ENCODE measurements around the gene TMA7B.

Gene TMA7B

GRCh38 chr22:39959640-39960447 lies at the start of gene TMA7B:
TMA7B (plus strand) TSS chr22:39960397; CDS start chr22:39964375, 3,978 bp downstream.
- DNase-seq = no peak

GRCh38 chr22:39910876-39911613 lies 49.2 kb upstream of the TMA7B start:
- DNase-seq = no peak

DNA sequence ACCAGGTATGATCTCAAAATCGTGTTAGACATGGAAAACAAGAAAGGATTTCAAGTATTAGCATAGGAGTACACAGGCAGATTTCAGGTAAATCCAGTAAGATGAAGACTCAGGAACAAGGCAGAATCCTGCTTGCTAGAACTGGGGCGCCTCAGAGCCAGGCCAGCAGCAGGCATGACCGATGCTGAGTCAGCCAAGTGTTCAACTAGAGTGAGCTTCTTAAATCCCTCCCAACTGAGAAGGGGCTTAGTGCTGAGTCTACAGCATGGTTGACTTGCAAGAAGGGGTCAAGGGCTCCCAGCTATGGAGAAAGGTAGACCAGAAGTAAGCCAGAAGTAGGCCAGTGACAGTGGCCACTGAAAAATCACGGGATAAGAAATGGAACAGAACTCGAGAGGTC lies 46.9 kb upstream of the TMA7B start:
- no peak for DNase-seq

GRCh38 chr22:39913886-39914285 lies 46.3 kb upstream of the TMA7B start:
- DNase-seq = no peak

GRCh38 chr22:39914584-39914983 lies 45.6 kb upstream of the TMA7B start:
- no peak for DNase-seq

- no peak for DNase-seq
These were observed 44.9 kb upstream of the TMA7B start for GRCh38 chr22:39915295-39915726.

- no peak for DNase-seq
These were observed 43.7 kb upstream of the TMA7B start for GRCh38 chr22:39916496-39916895.

- DNase-seq = no peak
These were observed 43.0 kb upstream of the TMA7B start for GRCh38 chr22:39917197-39917643.

DNA sequence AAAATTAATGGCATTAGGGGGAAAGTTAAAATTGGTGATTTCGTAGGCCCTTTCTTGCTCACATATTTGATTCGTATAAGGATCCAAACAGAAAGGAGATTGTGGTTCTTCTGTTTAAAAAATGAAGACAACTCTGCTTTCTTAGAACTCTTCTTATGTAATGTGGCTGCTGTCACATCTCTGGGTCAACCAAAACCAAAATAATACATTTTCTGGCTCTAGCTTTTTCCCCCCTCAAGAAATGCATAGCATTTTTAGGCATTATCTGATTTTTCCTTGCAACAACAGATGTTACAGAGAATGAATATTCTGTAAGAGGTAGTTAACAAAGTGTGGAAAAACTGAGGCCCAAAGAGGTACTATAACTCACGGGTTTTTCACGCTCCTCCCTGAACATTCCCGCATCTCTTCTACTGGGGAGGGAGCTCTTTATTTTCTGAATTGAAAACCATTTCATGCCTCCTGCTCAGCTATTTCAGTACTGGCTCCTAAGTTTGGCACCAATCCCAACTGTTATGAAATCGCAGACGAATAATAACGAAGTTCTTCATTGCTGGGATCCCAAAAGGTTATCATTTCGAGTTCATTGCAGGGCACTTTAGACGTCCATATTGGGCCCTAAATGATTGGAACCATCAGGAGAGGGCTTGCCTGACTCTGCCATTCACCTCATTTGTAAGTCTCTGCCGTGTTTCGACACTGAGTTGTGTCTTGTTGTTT lies 42.3 kb upstream of the TMA7B start:
- DNase-seq = no peak

DNA sequence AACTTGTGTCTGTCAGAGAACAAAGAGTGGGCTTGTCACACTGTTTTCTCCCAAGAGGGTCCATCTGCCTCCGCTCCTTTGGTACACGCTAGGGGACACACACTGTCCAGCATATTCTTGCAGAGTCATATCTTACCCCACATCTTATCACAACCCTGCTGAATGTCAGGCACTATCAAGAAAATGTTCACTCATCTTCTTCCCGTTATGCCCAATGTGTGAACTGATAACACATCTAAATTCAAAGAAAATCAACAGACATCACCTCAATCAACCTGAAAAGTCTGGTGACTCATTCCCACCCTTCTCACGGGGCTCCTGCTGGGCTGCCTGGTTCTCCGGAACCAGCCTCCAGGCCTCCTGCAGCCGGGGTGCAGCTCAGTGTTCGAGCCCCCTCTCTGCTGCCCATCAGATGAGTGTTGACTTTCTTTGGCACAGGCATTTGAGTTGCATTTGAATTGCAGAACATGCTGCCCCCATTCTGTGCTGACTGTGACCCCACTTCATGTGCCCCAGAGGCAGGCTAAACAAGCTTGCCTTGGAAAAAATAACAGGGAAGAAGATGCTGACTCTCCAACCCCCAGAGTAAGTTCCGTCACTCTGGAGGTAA lies 40.0 kb upstream of the TMA7B start:
- peak; percentile 61 to 69 for DNase-seq

DNA sequence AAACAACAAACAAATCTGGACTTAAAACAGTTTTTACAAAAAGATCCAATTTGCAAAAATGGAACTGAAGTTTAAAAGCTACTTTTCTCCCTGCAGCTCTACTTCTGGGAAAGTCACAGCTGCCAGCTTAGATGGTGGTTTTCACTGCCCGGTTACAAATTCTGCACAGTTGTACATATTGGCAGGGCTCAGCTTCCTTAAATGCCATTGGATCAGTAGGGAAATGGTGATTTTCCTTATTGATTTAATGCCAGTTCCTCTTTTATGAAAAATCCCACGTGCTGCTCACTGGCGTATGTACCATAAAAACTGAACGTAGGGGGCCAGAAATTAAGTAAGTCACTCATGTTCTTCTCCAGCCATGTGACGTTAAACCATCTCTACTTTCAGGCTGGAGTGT lies 36.5 kb upstream of the TMA7B start:
- no peak for DNase-seq

- no peak for DNase-seq
These were observed 35.9 kb upstream of the TMA7B start for GRCh38 chr22:39924286-39924685.

DNA sequence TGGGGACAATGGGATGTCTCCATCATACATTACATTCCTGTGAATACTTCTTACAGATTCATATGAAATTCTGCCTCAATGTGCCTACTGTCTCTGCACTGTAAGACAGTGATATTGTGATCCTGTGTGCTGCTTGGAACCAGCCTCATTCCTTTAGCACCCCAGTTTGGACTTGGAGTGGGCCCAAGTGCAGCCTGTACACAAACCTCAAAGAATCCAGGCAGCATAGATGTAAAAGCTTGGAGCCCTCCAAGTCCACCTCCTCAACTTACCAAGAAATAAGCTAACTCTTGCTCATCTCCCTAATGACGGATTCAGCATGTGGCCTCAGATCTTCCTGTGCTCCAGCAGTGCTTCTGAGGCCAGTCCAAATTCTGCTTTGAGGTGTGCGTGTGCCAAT lies 34.9 kb upstream of the TMA7B start:
- no peak for DNase-seq

DNA sequence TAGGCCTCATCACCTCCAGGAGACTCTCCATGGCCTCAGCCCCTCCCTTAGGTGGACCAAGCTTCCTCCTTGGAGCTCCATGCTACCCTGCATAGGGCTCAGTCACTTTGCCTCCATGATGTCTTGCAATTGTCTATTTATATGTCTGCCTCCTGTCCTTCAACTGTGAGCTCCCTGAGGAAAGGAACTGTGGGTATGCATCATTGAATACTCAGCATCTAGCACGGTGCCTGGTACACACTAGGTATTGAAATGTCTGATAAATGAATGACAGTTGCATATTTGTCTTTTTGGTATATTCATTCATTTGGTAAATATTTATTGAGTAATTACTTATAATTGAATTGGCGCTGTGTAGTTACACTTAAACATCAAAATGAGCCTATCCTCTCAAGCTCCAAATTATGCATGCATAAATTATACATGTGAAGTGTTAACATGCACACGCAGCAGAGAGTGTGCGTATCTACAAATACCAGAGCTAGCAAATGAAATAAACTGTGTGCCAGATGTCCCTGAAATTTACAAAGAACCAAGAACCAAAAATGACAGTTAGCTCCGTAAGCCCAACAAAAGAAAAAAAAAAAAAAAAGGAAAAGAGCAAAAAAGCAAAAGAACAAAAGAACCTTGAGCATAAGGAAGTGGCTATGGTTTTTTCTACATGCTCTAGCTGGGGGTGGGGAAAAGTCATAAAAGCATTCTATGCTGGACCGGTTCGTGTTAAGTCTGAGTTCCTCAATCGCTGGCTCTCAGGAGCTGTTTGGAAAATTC lies 34.1 kb upstream of the TMA7B start:
- no peak for DNase-seq

DNA sequence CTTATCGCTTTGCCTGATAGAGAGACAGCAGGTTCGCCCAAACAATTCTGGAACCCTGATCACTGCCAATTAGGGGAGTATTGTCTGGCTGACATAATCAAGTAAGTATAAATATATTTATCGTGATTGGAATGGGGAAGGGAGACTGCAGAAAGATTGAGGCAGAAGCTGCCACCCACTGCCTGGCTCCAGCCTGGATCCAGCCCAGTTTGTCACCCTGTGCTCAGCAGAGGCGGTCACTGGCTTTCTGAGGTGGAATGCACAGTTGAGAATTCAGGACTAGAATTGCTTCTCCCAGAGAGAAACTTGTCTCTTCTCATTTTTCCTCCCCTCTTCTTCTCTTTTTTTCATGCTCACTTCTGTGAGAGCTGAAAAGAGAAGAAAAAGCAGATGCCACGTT lies 33.4 kb upstream of the TMA7B start:
- no peak for DNase-seq

DNA sequence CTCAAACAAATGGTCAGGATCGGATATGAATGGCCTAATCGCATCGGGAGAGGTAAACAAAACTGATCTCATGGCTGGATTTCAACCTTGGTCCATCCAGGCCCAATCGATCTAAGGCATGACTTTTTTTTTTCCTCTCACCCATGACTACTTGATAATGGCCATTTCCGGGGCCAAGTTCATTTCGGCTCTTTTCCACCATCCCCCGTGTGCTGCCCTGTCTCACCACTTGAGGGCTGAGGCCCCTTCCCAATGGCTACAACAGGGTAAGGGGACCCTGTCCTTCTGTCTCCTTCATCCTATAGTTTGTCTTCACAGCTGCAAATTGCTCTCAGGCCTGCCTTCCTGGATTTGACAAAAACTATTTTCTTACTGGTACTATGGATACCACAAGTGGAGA lies 32.7 kb upstream of the TMA7B start:
- DNase-seq = no peak

DNA sequence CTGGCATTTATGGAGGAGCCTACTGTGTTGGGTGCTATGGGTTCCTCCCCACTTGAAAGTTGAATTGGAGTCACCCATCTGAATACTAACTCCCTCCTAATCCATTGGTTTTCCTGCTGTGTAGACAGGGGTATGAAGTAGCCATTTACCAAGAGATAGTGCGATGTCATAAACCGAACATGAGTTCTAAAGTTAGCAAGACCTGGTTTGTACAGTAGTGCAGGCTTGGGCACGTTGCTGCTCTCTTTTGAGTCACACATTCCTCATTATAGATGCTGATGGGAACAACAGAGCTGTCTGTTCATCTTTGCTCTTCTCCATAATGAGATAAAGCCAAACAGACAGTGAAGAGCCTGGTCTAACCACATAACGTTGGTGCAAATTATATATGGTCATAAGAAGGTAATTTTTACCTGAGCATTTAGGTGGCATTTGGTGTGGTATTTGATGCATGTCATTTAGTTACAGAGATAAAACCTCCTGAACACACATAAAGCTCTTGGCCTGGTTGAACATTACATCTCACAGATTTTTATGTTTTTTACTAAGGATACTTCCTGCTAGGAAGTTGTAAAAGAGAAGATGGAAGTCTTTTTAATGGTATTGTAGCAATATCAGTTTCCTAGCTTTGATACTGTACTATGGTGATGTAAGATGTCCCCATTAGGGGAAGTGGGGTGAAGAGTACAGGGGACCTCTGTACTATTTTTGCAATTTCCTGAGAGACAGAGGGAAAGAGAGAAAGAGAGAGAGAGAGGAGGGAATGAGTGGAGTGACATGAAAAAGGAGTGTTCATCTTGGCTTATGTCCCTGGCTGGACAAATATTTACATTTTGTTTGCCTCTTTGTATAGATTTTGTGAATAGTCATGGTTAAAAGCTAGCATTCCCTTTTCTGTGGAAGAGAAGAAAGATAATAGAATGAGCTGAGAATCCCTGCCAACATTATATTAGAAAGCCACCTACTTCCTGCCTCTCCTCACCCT lies 31.4 kb upstream of the TMA7B start:
- no peak for DNase-seq

DNA sequence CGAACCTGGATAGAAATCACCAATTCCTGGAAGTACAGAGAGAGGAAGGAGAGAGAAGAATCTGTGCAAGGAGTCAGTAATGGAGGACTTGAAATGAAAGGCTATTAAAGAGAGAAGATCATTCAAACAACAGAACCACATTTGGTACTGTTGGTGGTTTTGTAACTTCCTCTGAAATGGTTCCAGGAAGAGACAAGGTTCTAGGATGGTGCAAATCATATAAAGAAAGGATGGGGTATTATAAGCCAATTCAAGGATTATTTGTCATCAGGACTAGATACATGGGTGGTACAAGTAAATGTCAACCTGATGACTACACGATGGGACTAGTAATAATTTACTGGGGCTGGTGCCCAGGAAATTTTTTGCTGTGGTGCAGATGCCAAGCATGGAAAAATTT lies 28.9 kb upstream of the TMA7B start:
- no peak for DNase-seq

- no peak for DNase-seq
These were observed 28.0 kb upstream of the TMA7B start for GRCh38 chr22:39932166-39932565.

GRCh38 chr22:39932918-39933649 lies 27.1 kb upstream of the TMA7B start:
- peak; percentile 28 to 36 for DNase-seq
